Spleen (tissue), 11 donors: ENCODE data around the gene ZNF789. TPM values are rescaled to one million over a fixed set of nuclear protein-coding genes. Genes with fewer than 3 reads are reported as not detected.

Experiments used
- DNase-seq: peaks from one replicate; pipeline ENCODE4 v3.0.0-alpha.2; 2020
- H3K27ac ChIP-seq, 8 donors: fragments of 200-600 bp; sonication (generic) in 7 of 8; 1 replicate in 4 of 8; 2 replicates in 4 of 8; pipeline versions ENCODE4 v1.5.0 to v1.8.0; 2016 to 2021; ENCODE audit warnings: inconsistent platforms in 4 of 8, mild to moderate bottlenecking in 4 of 8, moderate library complexity in 1 of 8
- H3K27me3 ChIP-seq, 7 donors: fragments of 200-600 bp; sonication (generic) in 6 of 7; replicated peaks in 1 of 7; 1 replicate in 4 of 7; 2 replicates in 3 of 7; pipeline versions ENCODE4 v1.5.0 to v1.8.0; 2016 to 2021; ENCODE audit warnings: inconsistent platforms in 3 of 7, mild to moderate bottlenecking in 1 of 7
- H3K36me3 ChIP-seq, 6 donors: fragments of 200-600 bp; sonication (generic) in 5 of 6; 1 replicate in 4 of 6; 2 replicates in 2 of 6; pipeline versions ENCODE4 v1.5.0 to v1.8.0; 2016 to 2021; ENCODE audit warnings: inconsistent platforms in 2 of 6
- H3K4me1 ChIP-seq, 6 donors: fragments of 200-600 bp; sonication (generic) in 5 of 6; 1 replicate in 3 of 6; 2 replicates in 3 of 6; pipeline versions ENCODE4 v1.5.0 to v1.8.0; 2016 to 2021; ENCODE audit warnings: inconsistent platforms in 3 of 6
- H3K4me3 ChIP-seq, 8 donors: fragments of 200-600 bp; sonication (generic) in 7 of 8; 1 replicate in 4 of 8; 2 replicates in 4 of 8; pipeline versions ENCODE4 v1.5.0 to v1.8.0; 2016 to 2021; ENCODE audit warnings: inconsistent platforms in 4 of 8, mild to moderate bottlenecking in 4 of 8, moderate library complexity in 2 of 8
- H3K9me3 ChIP-seq, 8 donors: fragments of 200-600 bp; sonication (generic) in 7 of 8; 1 replicate in 4 of 8; 2 replicates in 4 of 8; pipeline versions ENCODE4 v1.5.0 to v1.8.0; 2016 to 2021; ENCODE audit warnings: inconsistent platforms in 4 of 8
- POLR2A ChIP-seq, 3 donors: fragments of 450-650 bp; IDR thresholded peaks; one replicate each; pipeline ENCODE4 v1.5.1; 2017; ENCODE audit warnings: antibody characterized with exemption in 3 of 3, mild to moderate bottlenecking in 1 of 3
- POLR2AphosphoS5 ChIP-seq, 3 donors: sonication (generic); formaldehyde crosslinking; IDR thresholded peaks; one replicate each; pipeline ENCODE4 v1.5.1; 2017; ENCODE audit warnings: antibody characterized with exemption in 3 of 3
- WGBS, 5 donors: extraction: QIAGEN DNeasy Blood & Tissue Kit in 3 of 5; methylation state at CpG; one replicate each; pipeline versions ENCODE4 v1.1.5 to v1.1.7; 2013 to 2018; 5-methylcytosine and 5-hydroxymethylcytosine counted together
- intact Hi-C: fragments of 100-400 bp; cut with DNase I; formaldehyde crosslinking; loops from one replicate; pipeline ENCODE4 v1.15.0; 2023; ENCODE audit warnings: low total_unique reads
- polyA plus RNA-seq, 3 donors: library from polyadenylated mRNA; stranded (reverse); fragments of 200-250 nt; gene quantifications; one replicate each; pipeline ENCODE4 v1.2.1, GENCODE V29; 2013
- total RNA-seq, 7 donors: library from RNA; depleted of rRNA in 3 of 7; stranded (reverse); fragments of >200 nt in 3 of 7; fragmentation: NEBNext Ultra II Directional in 4 of 7; extraction: Animal tissue kit (Norgen Biotek cat#: 25700) in 4 of 7; gene quantifications; one replicate each; pipeline versions ENCODE4 v1.1.0 to v1.2.1, GENCODE V29; 2016 to 2021
- TF ChIP-seq, protein P1 (sequence below), 11 experiments: fragments of 200-600 bp in 7 of 11; fragments of 450-650 bp in 4 of 11; sonication (generic) in 4 of 11; IDR thresholded peaks in 8 of 11; conservative IDR thresholded peaks in 3 of 11; 1 replicate in 7 of 11; 2 replicates in 4 of 11; pipeline versions ENCODE4 v1.4.0 to v1.8.0; 2016 to 2021; ENCODE audit warnings: antibody characterized with exemption in 11 of 11, inconsistent platforms in 4 of 11, mild to moderate bottlenecking in 1 of 11
- donor health status: healthy with polysubstance abuse.
- donor health status: DM: no; HTN: no; CAD: no; lungs with moderate emphysema.
- donor health status: DM: no; HTN: no; CAD: no.
- donor health status: Bipolar disorder and iron deficiency.
- donor health status: healthy.
- donor health status: DM: no; HTN: no; CAD: no.
- donor health status: DM: yes; HTN: yes; CAD: no.

Gene ZNF789
- total and polyA plus RNA-seq, 10 donors: 8.9 to 22.5 (median 13.6) TPM

DNA sequence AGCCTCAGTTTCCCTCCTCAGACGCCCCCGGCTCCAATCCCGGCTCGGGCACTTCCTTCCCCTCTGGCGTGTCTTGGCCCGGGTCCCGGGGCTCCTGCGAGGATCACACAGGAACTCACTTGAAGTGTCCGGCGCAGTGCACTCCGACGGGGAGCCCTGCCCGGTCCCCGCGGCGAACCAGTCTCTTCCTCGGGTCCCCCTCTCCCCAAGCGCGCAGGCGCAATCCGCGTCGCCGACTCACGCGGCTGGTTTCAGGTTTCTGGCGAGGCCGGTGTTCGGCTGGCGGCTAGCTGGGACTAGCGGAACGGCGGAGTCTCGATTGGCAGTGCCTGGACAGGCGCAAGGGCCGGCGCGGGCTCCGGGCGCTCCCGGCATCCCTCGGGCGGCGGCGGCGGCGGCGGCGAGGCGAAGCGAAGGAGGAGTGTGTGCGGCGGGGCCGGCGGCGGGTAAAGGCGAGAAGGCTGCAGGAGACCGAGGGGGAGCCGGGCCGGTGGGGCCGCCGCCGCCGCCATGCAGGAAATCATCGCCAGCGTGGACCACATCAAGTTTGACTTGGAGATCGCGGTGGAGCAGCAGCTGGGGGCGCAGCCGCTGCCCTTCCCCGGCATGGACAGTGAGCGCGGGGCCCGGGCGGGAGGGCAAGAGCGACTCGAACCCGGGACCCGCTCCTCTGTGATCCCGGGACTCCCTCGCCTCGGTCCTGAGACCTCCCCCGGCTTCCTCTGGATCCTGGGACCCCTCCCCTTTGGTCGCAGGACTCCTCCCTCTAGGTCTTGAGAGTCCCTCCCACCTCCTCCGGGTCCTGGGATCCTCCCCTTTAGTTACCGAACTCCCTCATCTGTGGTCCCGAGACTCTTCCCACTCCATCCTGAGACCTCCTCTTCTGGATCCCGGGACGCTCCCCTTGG, 33.9 kb upstream of the ZNF789 start, which contains the start of the genes CPSF4 and PTCD1:
TSS of gene CPSF4 (plus strand) at position 371 of the 908 bp plus-strand sequence. CDS start at position 511, 140 bp downstream.
TSS of gene PTCD1 (minus strand) at position 226 of the 908 bp plus-strand sequence. CDS start 3,556 bp downstream, outside the sequence.
- intact Hi-C loops: no loop called here
- Histone ChIP-seq H3K4me3 (peak within 1 kb of the TSS; percentile 78 to 99 (median 96)), H3K36me3 (peaks cover 0 to 37% (median 18%) of the 10 kb centered on the region in 6 donors), H3K27ac (peak within 1 kb of the TSS; percentile 80 to 94 (median 86)), H3K9me3 (no peaks in the 10 kb centered on the region), H3K4me1 (peaks cover 13 to 68% (median 40%) of the 10 kb centered on the region in 6 donors), H3K27me3 (no peaks in the 10 kb centered on the region)
- TF ChIP-seq POLR2AphosphoS5 (IDR thresholded peaks at IDR 0.05) (peak; percentile 82 to 90 (median 88)), POLR2A (IDR thresholded peaks at IDR 0.05) (no peak)
- TF ChIP-seq, protein P1, sequence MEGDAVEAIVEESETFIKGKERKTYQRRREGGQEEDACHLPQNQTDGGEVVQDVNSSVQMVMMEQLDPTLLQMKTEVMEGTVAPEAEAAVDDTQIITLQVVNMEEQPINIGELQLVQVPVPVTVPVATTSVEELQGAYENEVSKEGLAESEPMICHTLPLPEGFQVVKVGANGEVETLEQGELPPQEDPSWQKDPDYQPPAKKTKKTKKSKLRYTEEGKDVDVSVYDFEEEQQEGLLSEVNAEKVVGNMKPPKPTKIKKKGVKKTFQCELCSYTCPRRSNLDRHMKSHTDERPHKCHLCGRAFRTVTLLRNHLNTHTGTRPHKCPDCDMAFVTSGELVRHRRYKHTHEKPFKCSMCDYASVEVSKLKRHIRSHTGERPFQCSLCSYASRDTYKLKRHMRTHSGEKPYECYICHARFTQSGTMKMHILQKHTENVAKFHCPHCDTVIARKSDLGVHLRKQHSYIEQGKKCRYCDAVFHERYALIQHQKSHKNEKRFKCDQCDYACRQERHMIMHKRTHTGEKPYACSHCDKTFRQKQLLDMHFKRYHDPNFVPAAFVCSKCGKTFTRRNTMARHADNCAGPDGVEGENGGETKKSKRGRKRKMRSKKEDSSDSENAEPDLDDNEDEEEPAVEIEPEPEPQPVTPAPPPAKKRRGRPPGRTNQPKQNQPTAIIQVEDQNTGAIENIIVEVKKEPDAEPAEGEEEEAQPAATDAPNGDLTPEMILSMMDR (IDR thresholded peaks at IDR 0.05 in 8 of 11, conservative IDR thresholded peaks at IDR 0.05 in 3 of 11): peak in 1 of 11 experiments; percentile 17
- DNase-seq: peak; percentile 99
- 0 to 1% (median 1%) methylated on average over 33 to 89 of the region's 89 CpGs for WGBS, 5 donors

DNA sequence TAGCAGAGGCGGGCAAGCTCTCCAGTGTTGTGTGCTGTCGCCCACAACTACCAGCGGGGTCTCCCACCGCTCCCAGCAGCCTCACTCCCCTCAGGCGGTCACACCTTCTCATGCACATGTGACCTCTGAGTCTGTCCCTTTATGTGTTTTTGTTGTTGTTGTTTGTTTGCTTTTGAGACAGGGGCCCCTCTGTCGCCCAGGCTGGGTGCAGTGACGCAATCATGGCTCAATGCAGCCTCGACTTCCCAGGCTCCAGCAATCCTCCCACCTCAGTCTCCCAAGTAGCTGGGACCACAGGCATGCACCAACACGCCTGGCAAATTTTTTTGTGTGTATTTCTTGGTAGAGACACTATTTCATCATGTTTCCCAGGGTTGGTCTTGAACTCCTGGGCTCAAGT, 32.5 kb upstream of the ZNF789 start:
- Histone ChIP-seq H3K4me1 (peaks cover 13 to 76% (median 41%) of the 10 kb centered on the region in 6 donors), H3K27ac (peak overlapping the region in 1 of 8 donors; percentile 94), H3K9me3 (no peaks in the 10 kb centered on the region), H3K27me3 (no peaks in the 10 kb centered on the region), H3K4me3 (peak overlapping the region in 5 of 8 donors; percentile 78 to 99 (median 96)), H3K36me3 (peaks cover 0 to 37% (median 14%) of the 10 kb centered on the region in 6 donors)
- intact Hi-C loops: no loop called here
- 81 to 87% (median 84%) methylated on average over 9 of the region's 9 CpGs for WGBS, 5 donors
- no peak for DNase-seq
- TF ChIP-seq POLR2A (IDR thresholded peaks at IDR 0.05): no peak

DNA sequence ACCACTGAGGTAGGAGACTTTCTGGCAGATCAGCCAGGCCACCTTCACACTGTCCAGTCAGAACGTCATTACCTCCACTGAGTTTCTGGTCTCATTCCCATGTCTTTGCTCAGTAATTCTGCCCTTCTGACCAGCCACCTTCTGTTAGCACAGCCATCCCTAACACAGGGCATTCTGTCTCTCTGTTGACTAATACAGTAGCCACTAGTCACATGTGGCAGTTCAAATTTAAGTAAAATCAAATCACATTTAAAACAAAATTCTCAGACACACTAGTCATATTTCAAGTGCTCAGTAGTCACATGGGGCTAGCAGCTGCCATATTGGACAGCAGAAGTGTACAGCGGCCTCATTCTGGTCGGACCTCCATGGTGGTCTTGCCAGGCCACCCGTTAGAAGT, 26.6 kb upstream of the ZNF789 start:
- H3K36me3 ChIP-seq: peaks cover 0 to 93% (median 66%) of the 10 kb centered on the region in 6 donors
- H3K27me3 ChIP-seq: no peaks in the 10 kb centered on the region
- no peak for DNase-seq
- intact Hi-C loops: no loop called here
- no peak overlapping the region for H3K27ac ChIP-seq
- 89 to 94% (median 92%) methylated on average over 4 of the region's 4 CpGs for WGBS, 5 donors
- H3K9me3 ChIP-seq: no peaks in the 10 kb centered on the region
- TF ChIP-seq POLR2A (IDR thresholded peaks at IDR 0.05): no peak
- TF ChIP-seq, protein P1 (IDR thresholded peaks at IDR 0.05 in 8 of 11, conservative IDR thresholded peaks at IDR 0.05 in 3 of 11): no peak
- TF ChIP-seq POLR2AphosphoS5 (IDR thresholded peaks at IDR 0.05): no peak
- peaks cover 0 to 51% (median 18%) of the 10 kb centered on the region in 6 donors for H3K4me1 ChIP-seq
- H3K4me3 ChIP-seq: no peak overlapping the region

DNA sequence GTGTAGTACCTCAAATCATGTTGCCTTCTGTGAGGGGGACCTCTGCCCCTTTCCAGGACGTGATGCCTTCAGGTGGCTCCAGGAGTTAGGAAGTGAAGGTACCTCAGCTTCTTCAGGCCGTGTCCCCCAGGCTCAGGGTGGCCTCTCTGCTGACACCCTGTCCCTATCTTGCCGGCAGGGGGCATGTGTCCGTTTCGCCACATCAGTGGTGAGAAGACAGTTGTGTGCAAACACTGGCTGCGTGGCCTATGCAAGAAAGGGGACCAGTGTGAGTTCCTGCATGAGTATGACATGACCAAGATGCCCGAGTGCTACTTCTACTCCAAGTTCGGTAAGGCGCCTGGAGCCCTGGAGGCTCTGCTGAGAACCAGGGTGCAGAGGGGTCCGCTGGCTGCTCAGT, 24.7 kb upstream of the ZNF789 start:
- 87 to 95% (median 92%) methylated on average over 8 to 10 of the region's 10 CpGs for WGBS, 5 donors

More for the DNA sequence above, 24.7 kb upstream of the ZNF789 start:
- DNase-seq: no peak
- Histone ChIP-seq H3K36me3 (peaks cover 0 to 100% (median 81%) of the 10 kb centered on the region in 6 donors), H3K27me3 (no peaks in the 10 kb centered on the region), H3K27ac (no peak overlapping the region), H3K4me1 (peaks cover 0 to 40% (median 11%) of the 10 kb centered on the region in 6 donors), H3K4me3 (no peak overlapping the region), H3K9me3 (no peaks in the 10 kb centered on the region)
- TF ChIP-seq, protein P1 (IDR thresholded peaks at IDR 0.05 in 8 of 11, conservative IDR thresholded peaks at IDR 0.05 in 3 of 11): peak in 1 of 11 experiments; percentile 13
- TF ChIP-seq POLR2A (IDR thresholded peaks at IDR 0.05) (no peak), POLR2AphosphoS5 (IDR thresholded peaks at IDR 0.05) (no peak)
- intact Hi-C loops: no loop called here
